Measurements from ENCODE around the gene SPG7. TPM values are rescaled to one million over a fixed set of nuclear protein-coding genes. Genes with fewer than 3 reads are reported as not detected.

SPG7 gene
- total RNA-seq, 2 donors from 2014 or later = 214 to 333 TPM

DNA sequence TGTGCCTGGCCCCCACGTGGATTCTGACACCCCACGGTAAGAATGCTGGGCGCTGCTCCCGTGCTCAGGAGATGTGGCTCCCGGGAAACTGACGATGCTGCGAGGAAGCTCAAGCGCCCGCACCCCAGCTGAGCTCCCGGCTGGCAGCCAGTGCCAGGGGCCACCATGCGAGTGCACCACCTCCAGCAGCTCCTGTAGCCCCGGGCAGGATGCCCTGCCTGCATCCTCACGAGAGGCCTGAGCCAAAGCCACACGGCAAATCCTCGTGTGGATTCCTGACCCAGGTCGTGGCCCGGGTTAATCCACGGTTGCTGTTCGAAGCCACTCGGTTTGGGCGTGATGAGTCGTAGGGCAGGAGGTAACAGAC is 93.7 kb downstream of the SPG7 start:
- Histone ChIP-seq H3K4me1 (ENCODE audit: control insufficient read depth in 1 of 2, low read depth in 2 of 2) (peaks cover 4 to 13% of the 10 kb centered on the region in 2 donors), H3K27me3 (replicated peaks; ENCODE audit: insufficient read depth) (no peaks in the 10 kb centered on the region), H3K9me3 (no peaks in the 10 kb centered on the region), H3K27ac (no peak overlapping the region), H3K36me3 (no peaks in the 10 kb centered on the region), H3K4me3 (no peak overlapping the region)
- TF ChIP-seq, protein P1, sequence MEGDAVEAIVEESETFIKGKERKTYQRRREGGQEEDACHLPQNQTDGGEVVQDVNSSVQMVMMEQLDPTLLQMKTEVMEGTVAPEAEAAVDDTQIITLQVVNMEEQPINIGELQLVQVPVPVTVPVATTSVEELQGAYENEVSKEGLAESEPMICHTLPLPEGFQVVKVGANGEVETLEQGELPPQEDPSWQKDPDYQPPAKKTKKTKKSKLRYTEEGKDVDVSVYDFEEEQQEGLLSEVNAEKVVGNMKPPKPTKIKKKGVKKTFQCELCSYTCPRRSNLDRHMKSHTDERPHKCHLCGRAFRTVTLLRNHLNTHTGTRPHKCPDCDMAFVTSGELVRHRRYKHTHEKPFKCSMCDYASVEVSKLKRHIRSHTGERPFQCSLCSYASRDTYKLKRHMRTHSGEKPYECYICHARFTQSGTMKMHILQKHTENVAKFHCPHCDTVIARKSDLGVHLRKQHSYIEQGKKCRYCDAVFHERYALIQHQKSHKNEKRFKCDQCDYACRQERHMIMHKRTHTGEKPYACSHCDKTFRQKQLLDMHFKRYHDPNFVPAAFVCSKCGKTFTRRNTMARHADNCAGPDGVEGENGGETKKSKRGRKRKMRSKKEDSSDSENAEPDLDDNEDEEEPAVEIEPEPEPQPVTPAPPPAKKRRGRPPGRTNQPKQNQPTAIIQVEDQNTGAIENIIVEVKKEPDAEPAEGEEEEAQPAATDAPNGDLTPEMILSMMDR (IDR thresholded peaks at IDR 0.05) = no peak
- ATAC-seq (ENCODE audit: insufficient number of reproducible peaks, low FRiP score, low read depth) = no peak
- no peak for DNase-seq (ENCODE audit: low spot score)

DNA sequence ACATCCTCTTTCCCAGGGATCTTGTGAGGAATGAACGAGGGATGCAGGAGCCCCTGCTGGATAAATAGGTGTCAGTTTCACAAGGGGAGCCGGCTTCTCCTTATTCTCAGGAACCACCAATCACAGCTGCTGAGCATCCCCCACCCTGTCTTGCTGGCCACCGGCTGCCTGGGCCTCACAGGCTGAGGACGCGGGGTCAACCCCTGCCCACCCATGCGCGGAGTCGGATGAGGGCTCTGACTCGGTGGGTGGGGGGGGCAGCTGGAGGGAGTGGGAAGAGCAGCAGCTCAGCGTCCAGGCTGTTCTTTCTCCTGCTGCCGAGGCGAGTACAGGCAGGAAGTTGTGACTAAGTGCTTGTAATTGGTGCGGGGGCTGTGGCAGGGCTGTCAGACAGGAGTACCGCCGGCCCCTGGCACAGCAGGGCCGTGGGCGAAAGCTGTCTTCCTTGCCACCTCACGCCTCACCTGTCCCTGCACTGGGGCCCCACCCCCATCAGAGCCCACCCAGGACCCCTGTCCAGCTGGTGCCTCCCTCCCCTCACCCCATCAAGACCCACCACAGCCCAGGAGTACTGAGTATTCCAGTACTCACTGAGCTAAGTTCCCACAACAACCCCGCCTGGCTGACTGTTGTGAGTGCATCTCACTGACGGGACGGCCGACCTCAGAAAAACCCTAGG is 94.2 kb downstream of the SPG7 start:
- Histone ChIP-seq H3K27me3 (replicated peaks; ENCODE audit: insufficient read depth) (no peaks in the 10 kb centered on the region), H3K27ac (no peak overlapping the region), H3K4me1 (ENCODE audit: control insufficient read depth in 1 of 2, low read depth in 2 of 2) (peaks cover 4 to 13% of the 10 kb centered on the region in 2 donors), H3K36me3 (no peaks in the 10 kb centered on the region), H3K4me3 (peak overlapping the region; percentile 16), H3K9me3 (no peaks in the 10 kb centered on the region)
- peak; percentile 27 for DNase-seq (ENCODE audit: low spot score)
- TF ChIP-seq, protein P1 (IDR thresholded peaks at IDR 0.05) = no peak
- no peak for ATAC-seq (ENCODE audit: insufficient number of reproducible peaks, low FRiP score, low read depth)

GRCh38 chr16:89602952-89603590 is 94.9 kb downstream of the SPG7 start:
- Histone ChIP-seq H3K27ac (no peak overlapping the region), H3K4me3 (no peak overlapping the region), H3K9me3 (no peaks in the 10 kb centered on the region), H3K36me3 (no peaks in the 10 kb centered on the region), H3K27me3 (replicated peaks; ENCODE audit: insufficient read depth) (no peaks in the 10 kb centered on the region), H3K4me1 (ENCODE audit: control insufficient read depth in 1 of 2, low read depth in 2 of 2) (peaks cover 4 to 13% of the 10 kb centered on the region in 2 donors)
- TF ChIP-seq, protein P1 (IDR thresholded peaks at IDR 0.05) = no peak
- DNase-seq (ENCODE audit: low spot score) (no peak), ATAC-seq (ENCODE audit: insufficient number of reproducible peaks, low FRiP score, low read depth) (no peak)

GRCh38 chr16:89604764-89605163 is 96.6 kb downstream of the SPG7 start:
- DNase-seq (ENCODE audit: low spot score) (no peak), ATAC-seq (ENCODE audit: insufficient number of reproducible peaks, low FRiP score, low read depth) (no peak)
- Histone ChIP-seq H3K4me1 (ENCODE audit: control insufficient read depth in 1 of 2, low read depth in 2 of 2) (peaks cover 4 to 13% of the 10 kb centered on the region in 2 donors), H3K4me3 (no peak overlapping the region), H3K9me3 (no peaks in the 10 kb centered on the region), H3K27ac (no peak overlapping the region), H3K36me3 (no peaks in the 10 kb centered on the region), H3K27me3 (replicated peaks; ENCODE audit: insufficient read depth) (no peaks in the 10 kb centered on the region)
- TF ChIP-seq, protein P1 (IDR thresholded peaks at IDR 0.05) = no peak

GRCh38 chr16:89605186-89605970 is 97.2 kb downstream of the SPG7 start:
- no peak overlapping the region for H3K4me3 ChIP-seq
- no peaks in the 10 kb centered on the region for H3K36me3 ChIP-seq
- DNase-seq (ENCODE audit: low spot score) (no peak), ATAC-seq (ENCODE audit: insufficient number of reproducible peaks, low FRiP score, low read depth) (no peak)
- no peaks in the 10 kb centered on the region for H3K9me3 ChIP-seq
- peaks cover 4 to 13% of the 10 kb centered on the region in 2 donors for H3K4me1 ChIP-seq (ENCODE audit: control insufficient read depth in 1 of 2, low read depth in 2 of 2)
- TF ChIP-seq, protein P1 (IDR thresholded peaks at IDR 0.05) = no peak
- no peaks in the 10 kb centered on the region for H3K27me3 ChIP-seq (replicated peaks; ENCODE audit: insufficient read depth)
- no peak overlapping the region for H3K27ac ChIP-seq
